Ovary (tissue), 9 donors: ENCODE results near the gene CTTN. TPM values are rescaled to one million over a fixed set of nuclear protein-coding genes. Genes with fewer than 3 reads are reported as not detected.

Experiments
- DNase-seq, 5 donors: peaks; one replicate each; pipeline ENCODE4 v3.0.0-alpha.2; 2019 to 2020
- H3K27ac ChIP-seq, 2 donors: fragments of 200-600 bp; one replicate each; pipeline versions ENCODE4 v1.5.1 to v1.8.0; 2019 to 2022
- H3K27me3 ChIP-seq: fragments of 200-600 bp; one replicate; pipeline ENCODE4 v1.8.0; 2022
- H3K36me3 ChIP-seq: fragments of 200-600 bp; sonication (generic); one replicate; pipeline ENCODE4 v1.5.1; 2019
- H3K4me1 ChIP-seq: one replicate; pipeline ENCODE4 v1.8.1; 2013; ENCODE audit warnings: mild to moderate bottlenecking, moderate library complexity; ENCODE audit not compliant: insufficient read depth
- H3K4me3 ChIP-seq: fragments of 200-600 bp; sonication (generic); one replicate; pipeline ENCODE4 v1.5.1; 2017
- H3K9me3 ChIP-seq, 2 donors: fragments of 200-600 bp in 1 of 2; sonication (generic) in 1 of 2; one replicate each; pipeline versions ENCODE4 v1.5.1 to v1.8.1; 2013 to 2019; ENCODE audit warnings: mild to moderate bottlenecking in 1 of 2, moderate library complexity in 1 of 2
- EP300 ChIP-seq: sonication (generic); formaldehyde crosslinking; IDR thresholded peaks from one replicate; pipeline ENCODE4 v1.6.1; 2017; ENCODE audit warnings: antibody characterized with exemption
- POLR2A ChIP-seq: fragments of 450-650 bp; IDR thresholded peaks from one replicate; pipeline ENCODE4 v1.6.1; 2017; ENCODE audit warnings: antibody characterized with exemption, mild to moderate bottlenecking, moderate library complexity
- WGBS, 3 donors: extraction: QIAGEN DNeasy Blood & Tissue Kit in 1 of 3; methylation state at CpG; one replicate each; pipeline versions ENCODE4 v1.1.5 to v1.1.7; 2013 to 2017; 5-methylcytosine and 5-hydroxymethylcytosine counted together
- intact Hi-C, 4 donors: fragments of 100-400 bp; cut with DNase I; formaldehyde crosslinking; loops; one replicate each; pipeline versions ENCODE4 v1.11.0 to v1.15.1; 2022 to 2023
- polyA plus RNA-seq, 2 donors: library from polyadenylated mRNA; stranded (reverse); fragments of 200-250 nt in 1 of 2; fragments of 350-450 nt in 1 of 2; fragmentation: Illumina TruSeq in 1 of 2; extraction: RNeasy Lipid Tissue Mini Kit (QIAGEN cat#74804) in 1 of 2; gene quantifications; one replicate each; pipeline ENCODE4 v1.2.3, GENCODE V29; 2013 to 2014
- total RNA-seq, 7 donors: library from RNA; depleted of rRNA in 2 of 7; stranded (reverse); fragments of >200 nt in 2 of 7; fragmentation: NEBNext Ultra II Directional in 3 of 7; extraction: Animal tissue kit (Norgen Biotek cat#: 25700) in 3 of 7; gene quantifications; one replicate each; pipeline versions ENCODE4 v1.1.0 to v1.2.4, GENCODE V29; 2016 to 2023
- TF ChIP-seq, protein P1 (sequence below), 3 donors: fragments of 450-650 bp in 2 of 3; fragments of 200-600 bp in 1 of 3; IDR thresholded peaks; one replicate each; pipeline versions ENCODE4 v1.5.1 to v1.8.0; 2016 to 2022; ENCODE audit warnings: antibody characterized with exemption in 3 of 3, mild to moderate bottlenecking in 1 of 3
- donor health status: DM: no; HTN: no; CAD: no; lungs with moderate emphysema.
- donor health status: DM: no; HTN: no; CAD: no.
- donor health status: Bipolar disorder and iron deficiency.
- donor health status: DM: yes; HTN: yes; CAD: no.
- donor health status: DM: no; HTN: no; CAD: no.
- donor health status: DM: yes; HTN: yes; CAD: no.

Gene CTTN
- total and polyA plus RNA-seq, 9 donors: 129 to 321 (median 205) TPM

DNA sequence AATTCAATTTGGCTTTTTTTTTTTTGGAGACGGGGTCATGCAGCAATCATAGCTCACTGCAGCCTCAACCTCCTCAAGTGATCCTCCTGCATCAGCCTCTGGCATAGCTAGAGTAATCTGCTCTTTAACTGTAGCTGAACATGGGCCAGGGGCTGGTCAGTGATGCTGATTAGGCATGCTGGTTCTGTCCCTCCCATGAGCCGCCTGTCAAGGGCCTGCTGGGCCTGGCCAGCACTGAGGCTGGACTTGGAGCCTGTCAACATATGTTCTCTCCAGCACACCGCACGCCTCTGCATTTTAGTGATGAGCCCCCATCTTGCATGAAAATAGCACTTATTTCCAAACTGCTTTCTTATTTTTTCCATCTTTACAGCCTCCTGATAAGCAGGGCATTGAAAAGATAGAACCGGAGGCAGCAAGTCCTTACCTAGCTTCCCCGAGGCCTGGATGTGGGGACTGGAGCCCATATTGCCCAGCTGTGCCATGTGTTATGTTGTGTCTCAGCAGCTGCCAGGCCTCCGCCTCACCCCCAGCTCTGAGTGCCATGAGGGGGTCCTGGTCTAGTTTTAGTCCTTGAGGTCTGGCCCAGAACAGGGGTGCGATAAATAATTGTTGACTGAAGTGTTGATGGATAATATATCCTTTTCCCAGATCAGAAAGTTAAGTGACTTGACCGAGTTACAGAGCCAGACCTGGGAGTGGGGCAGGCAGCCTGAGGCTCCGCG, 80.0 kb downstream of the CTTN start:
- 85 to 91% (median 89%) methylated on average over 11 of the region's 11 CpGs for WGBS, 3 donors
- Histone ChIP-seq H3K27me3 (no peaks in the 10 kb centered on the region), H3K4me3 (no peak overlapping the region), H3K9me3 (no peaks in the 10 kb centered on the region), H3K27ac (no peak overlapping the region), H3K4me1 (peaks cover 1% of the 10 kb centered on the region), H3K36me3 (no peaks in the 10 kb centered on the region)
- no peak for DNase-seq
- no peak for TF ChIP-seq POLR2A
- TF ChIP-seq EP300: no peak
- TF ChIP-seq, protein P1, sequence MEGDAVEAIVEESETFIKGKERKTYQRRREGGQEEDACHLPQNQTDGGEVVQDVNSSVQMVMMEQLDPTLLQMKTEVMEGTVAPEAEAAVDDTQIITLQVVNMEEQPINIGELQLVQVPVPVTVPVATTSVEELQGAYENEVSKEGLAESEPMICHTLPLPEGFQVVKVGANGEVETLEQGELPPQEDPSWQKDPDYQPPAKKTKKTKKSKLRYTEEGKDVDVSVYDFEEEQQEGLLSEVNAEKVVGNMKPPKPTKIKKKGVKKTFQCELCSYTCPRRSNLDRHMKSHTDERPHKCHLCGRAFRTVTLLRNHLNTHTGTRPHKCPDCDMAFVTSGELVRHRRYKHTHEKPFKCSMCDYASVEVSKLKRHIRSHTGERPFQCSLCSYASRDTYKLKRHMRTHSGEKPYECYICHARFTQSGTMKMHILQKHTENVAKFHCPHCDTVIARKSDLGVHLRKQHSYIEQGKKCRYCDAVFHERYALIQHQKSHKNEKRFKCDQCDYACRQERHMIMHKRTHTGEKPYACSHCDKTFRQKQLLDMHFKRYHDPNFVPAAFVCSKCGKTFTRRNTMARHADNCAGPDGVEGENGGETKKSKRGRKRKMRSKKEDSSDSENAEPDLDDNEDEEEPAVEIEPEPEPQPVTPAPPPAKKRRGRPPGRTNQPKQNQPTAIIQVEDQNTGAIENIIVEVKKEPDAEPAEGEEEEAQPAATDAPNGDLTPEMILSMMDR (IDR thresholded peaks at IDR 0.05): no peak
- intact Hi-C loops: no loop called here

DNA sequence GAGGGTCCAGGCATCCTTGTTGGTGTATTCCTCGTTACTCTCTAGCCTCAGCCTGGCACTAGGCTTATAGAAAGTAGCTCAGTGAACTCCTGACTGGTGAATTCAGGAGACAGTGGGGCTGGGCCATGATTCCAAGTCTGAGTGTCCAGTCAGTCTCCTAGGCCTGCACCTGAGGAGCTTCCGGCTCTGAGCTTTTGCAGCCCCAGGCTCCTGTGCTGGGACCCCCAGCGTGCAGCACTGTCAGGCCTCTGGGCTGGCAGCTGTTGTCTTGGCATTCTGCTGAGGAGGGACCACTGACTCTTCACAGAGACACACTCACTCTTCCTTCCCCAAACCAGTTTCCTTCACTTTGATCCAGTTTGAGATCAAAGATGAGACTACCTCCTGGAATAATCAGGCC, 82.4 kb downstream of the CTTN start:
- Histone ChIP-seq H3K4me1 (peaks cover 1% of the 10 kb centered on the region), H3K36me3 (no peaks in the 10 kb centered on the region), H3K9me3 (no peaks in the 10 kb centered on the region), H3K27ac (no peak overlapping the region), H3K4me3 (no peak overlapping the region), H3K27me3 (no peaks in the 10 kb centered on the region)
- 91 to 98% (median 93%) methylated on average over 3 of the region's 3 CpGs for WGBS, 3 donors
- TF ChIP-seq POLR2A: no peak
- TF ChIP-seq, protein P1 (IDR thresholded peaks at IDR 0.05): no peak
- TF ChIP-seq EP300: no peak
- intact Hi-C loops: loop anchor here in 1 of 4 donors (5.0 kb wide), 1 partner anchor 267 kb away; no protein-coding TSS in a partner anchor
- DNase-seq: no peak

DNA sequence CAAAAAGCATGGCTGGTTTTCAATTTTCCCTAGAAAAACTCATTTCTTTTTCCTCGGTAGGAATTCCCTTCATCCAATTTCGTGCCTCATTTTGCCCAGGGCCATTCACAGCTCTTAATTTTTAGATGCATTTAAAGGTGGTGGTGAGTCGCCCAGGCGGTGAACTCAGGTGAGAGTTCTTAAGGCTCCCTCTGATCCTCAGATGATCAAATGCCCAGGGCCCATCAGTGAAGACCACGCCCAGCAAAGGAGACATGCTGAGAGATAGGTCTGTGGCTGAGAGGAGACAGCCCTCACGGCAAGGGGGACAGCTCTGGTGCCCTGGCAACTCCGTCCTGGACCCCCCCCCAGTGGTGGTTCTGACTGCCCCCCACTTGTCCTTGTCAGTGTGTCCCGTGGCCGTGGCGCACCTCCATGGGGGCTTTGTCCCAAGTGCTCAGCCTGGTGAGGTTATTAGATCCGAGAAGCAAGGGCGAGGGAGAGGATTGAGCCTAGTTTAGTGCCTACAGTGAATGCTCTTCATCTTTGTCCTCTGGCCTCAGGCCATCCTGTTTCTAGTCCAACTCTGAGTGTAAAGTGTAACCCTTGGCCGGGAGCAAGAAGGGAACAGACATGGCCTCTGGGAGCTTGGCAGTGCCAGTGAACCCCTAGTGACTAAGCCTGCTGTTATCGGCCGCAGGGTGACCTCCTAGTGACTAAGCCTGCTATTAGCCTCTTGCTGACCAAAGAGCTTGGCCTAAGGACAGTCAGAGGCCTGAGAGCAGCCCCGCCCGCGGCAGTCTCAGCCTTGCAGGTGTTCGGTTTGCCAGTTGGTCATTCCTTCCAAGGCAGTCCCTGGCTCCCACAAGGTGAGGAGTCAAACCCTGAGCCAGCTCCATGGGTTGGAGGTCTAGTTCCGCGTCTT, 83.5 kb downstream of the CTTN start:
- Histone ChIP-seq H3K27me3 (no peaks in the 10 kb centered on the region), H3K4me1 (peaks cover 1% of the 10 kb centered on the region), H3K36me3 (no peaks in the 10 kb centered on the region), H3K9me3 (no peaks in the 10 kb centered on the region), H3K4me3 (no peak overlapping the region), H3K27ac (no peak overlapping the region)
- intact Hi-C loops: loop anchor here in 1 of 4 donors (5.0 kb wide), 1 partner anchor 265 kb away; no protein-coding TSS in a partner anchor
- no peak for DNase-seq
- 87 to 89% (median 87%) methylated on average over 21 of the region's 21 CpGs for WGBS, 3 donors
- TF ChIP-seq POLR2A (no peak), EP300 (no peak)
- TF ChIP-seq, protein P1 (IDR thresholded peaks at IDR 0.05): no peak

DNA sequence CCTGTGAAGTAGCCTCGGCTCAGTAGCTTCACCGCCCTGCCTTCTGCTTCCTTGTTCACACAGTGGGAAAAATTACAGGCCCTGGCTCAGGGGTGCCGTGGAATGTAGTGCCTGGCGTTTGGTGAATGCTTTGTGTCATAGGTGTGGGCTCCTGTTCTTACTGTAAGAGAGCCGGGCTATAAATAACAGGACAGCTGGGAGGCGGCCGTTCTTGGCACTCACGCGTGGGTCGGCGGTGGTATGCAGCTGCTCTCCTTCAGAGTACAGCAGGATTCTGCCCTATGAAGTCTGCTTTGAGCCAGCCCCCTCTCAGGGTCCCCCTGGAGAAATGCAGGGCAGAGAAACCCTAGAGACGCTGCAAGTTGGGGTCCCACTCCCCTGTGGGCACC, 84.2 kb downstream of the CTTN start:
- H3K4me3 ChIP-seq: no peak overlapping the region
- H3K27ac ChIP-seq: no peak overlapping the region
- TF ChIP-seq, protein P1 (IDR thresholded peaks at IDR 0.05): no peak
- TF ChIP-seq POLR2A (no peak), EP300 (no peak)
- H3K27me3 ChIP-seq: no peaks in the 10 kb centered on the region
- H3K9me3 ChIP-seq: no peaks in the 10 kb centered on the region
- H3K4me1 ChIP-seq: peaks cover 1% of the 10 kb centered on the region
- H3K36me3 ChIP-seq: no peaks in the 10 kb centered on the region
- DNase-seq: no peak
- 11 to 21% (median 17%) methylated on average over 12 of the region's 12 CpGs for WGBS, 3 donors
- intact Hi-C loops: loop anchor here in 1 of 4 donors (5.0 kb wide), 1 partner anchor 265 kb away; no protein-coding TSS in a partner anchor
